Right forelimb (tissue), 1 donor: ENCODE data around the gene SLC25A39.
"Not testable (repeated sequence)": the region's sequence is repeated elsewhere in the genome, so short reads cannot be mapped to it uniquely, and the experiment has no call there.

Experiments
- DNase-seq: peaks from one replicate; pipeline ENCODE4 v3.0.0-alpha.2; 2018

The SLC25A39 gene

GRCh38 chr17:44333371-44333770 is 8.7 kb upstream of the SLC25A39 start:
- no peak for DNase-seq

GRCh38 chr17:44331249-44331760 is 6.7 kb upstream of the SLC25A39 start:
- no peak for DNase-seq

GRCh38 chr17:44330263-44330662 is 5.6 kb upstream of the SLC25A39 start:
- DNase-seq = not testable (repeated sequence)

GRCh38 chr17:44329516-44329915 is 4.9 kb upstream of the SLC25A39 start:
- not testable (repeated sequence) for DNase-seq

- no peak for DNase-seq
Measured at GRCh38 chr17:44327715-44328449, 3.3 kb upstream of the SLC25A39 start.

- peak; percentile 96 for DNase-seq
Measured at GRCh38 chr17:44326861-44327444, 2.3 kb upstream of the SLC25A39 start.

GRCh38 chr17:44324092-44324570 is 492 bp downstream of the SLC25A39 start:
- no peak for DNase-seq

GRCh38 chr17:44323359-44324091 is 1.1 kb downstream of the SLC25A39 start:
- no peak for DNase-seq

GRCh38 chr17:44322236-44322895 is 2.3 kb downstream of the SLC25A39 start:
- no peak for DNase-seq

GRCh38 chr17:44321246-44322120 is 3.1 kb downstream of the SLC25A39 start:
- no peak for DNase-seq

- no peak for DNase-seq
Measured at GRCh38 chr17:44320066-44320465, 4.6 kb downstream of the SLC25A39 start.

- no peak for DNase-seq
Measured at GRCh38 chr17:44318077-44318892, 6.3 kb downstream of the SLC25A39 start.

GRCh38 chr17:44317545-44317944 is 7.1 kb downstream of the SLC25A39 start:
- no peak for DNase-seq

GRCh38 chr17:44315760-44316731 is 8.6 kb downstream of the SLC25A39 start:
- no peak for DNase-seq

- no peak for DNase-seq
Measured at GRCh38 chr17:44314869-44315661, 9.6 kb downstream of the SLC25A39 start.

GRCh38 chr17:44314524-44314868 is 10.1 kb downstream of the SLC25A39 start:
- DNase-seq = no peak

GRCh38 chr17:44314031-44314430 is 10.6 kb downstream of the SLC25A39 start:
- no peak for DNase-seq

- DNase-seq = no peak
Measured at GRCh38 chr17:44312396-44313104, 12.1 kb downstream of the SLC25A39 start.
